HG03064 (cell line): ENCODE results near the gene FGF2.
A peak's percentile ranks its signal among the peaks of the same experiment; 100 is the strongest.
"Not testable (repeated sequence)": the region's sequence is repeated elsewhere in the genome, so short reads cannot be mapped to it uniquely, and the experiment has no call there.

Experiments used
- ATAC-seq: cut with Tn5 transposase; IDR thresholded peaks from one replicate; pipeline ENCODE4 v1.9.1; 2021; ENCODE audit warnings: low read depth; ENCODE audit not compliant: unreplicated experiment

Gene FGF2

DNA sequence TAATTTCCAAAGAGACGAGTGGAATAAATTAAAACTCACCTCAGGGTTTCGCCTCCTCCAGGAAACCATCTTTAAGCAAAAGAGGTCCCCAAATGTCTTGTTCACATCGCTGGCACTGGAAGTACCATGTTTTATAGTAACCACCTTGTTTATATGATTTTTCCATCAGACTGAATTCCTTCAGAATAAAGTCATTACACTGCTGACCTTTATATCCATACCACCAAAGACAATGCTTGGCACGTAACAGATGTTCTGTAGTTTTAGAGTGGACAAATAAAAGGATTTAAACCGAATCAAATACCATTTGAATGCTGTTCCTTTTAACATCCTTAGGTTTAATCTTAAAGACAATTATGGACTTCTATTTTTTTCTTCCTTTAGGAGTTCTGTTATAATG lies 91.1 kb downstream of the FGF2 start:
- no peak for ATAC-seq

DNA sequence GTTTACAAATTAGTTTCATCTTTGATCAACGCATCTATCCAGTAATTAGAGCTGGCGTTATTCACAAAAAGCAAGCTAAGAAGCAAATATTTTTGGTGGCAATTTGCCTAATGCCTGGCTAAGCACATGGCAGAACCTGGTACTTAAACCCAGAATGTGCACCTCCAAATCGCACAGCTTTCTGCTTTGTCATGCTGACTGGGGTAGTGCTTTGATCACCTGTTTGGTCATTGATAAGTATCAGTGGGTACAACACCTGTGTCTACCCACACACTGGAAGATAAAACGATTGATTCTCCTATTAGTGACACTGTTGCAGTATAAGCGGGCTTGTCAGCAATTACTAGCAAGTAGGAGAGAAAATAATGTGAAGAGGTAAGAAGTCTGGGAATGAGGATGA lies 93.8 kb downstream of the FGF2 start:
- ATAC-seq: no peak

DNA sequence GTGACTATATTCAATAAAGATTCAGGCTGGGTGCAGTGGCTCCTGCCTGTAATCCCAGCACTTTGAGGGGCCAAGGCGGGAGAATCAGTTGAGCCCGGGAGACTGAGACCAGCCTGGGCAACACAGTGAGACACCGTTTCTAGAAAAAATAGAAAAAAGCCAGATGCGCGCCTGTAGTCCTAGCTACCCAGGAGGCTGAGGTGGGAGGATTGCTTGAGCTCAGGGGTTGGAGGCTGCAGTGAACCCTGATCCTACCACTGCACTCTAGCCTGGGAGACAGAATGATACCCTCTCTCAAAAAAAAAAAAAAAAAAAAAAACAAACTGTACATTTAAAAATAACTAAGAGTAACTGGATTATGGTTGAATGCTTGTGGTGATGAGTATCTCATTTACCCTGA lies 94.7 kb downstream of the FGF2 start:
- ATAC-seq: no peak

DNA sequence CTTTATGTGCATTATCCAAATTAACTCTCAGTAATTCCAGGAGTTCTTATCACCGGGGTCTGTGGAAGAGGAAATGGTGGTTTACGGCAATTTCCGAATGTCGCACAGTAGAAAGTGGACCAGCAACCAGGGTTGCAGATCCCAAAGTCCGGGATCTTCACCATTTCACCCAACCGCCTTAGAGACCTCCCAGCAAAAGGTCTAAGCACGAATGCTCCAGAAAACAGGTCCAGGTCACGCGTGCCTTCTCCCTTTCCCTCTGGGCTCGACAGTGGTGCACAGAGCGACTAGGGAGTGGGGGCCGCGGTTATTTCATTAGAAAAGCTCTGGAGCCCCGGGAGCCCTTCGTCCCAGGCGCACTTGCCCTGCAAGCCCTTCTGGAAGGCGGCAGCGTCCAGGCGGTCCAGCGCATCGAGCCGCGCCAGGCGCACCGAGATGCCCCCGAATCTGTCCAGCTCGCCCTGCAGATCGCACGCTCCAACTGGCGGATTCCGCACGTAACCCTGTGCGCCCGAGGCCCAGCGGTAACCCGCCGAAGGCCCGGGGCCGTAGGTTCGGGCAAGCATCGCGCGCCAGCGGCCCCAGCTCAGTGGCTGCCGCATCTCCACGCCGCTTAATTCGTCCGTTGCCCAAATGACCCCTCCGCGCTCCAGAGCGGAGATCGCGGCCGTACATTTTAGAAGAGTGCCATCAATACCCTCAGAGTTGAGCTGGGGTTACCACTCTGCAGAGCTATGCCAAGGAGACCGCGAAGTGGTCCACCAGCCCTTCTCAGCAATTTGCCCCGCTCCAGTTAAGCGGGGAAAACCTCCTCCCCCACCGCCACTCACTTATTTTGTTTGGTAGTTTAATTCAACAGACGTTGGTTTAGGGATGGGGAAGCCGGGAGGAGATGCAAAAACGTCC lies 95.6 kb downstream of the FGF2 start, which contains the start of gene NUDT6:
TSS of gene NUDT6 (minus strand) at position 627 of the 906 bp plus-strand sequence. CDS start at position 602, 25 bp downstream.
- peak; percentile 77 for ATAC-seq

DNA sequence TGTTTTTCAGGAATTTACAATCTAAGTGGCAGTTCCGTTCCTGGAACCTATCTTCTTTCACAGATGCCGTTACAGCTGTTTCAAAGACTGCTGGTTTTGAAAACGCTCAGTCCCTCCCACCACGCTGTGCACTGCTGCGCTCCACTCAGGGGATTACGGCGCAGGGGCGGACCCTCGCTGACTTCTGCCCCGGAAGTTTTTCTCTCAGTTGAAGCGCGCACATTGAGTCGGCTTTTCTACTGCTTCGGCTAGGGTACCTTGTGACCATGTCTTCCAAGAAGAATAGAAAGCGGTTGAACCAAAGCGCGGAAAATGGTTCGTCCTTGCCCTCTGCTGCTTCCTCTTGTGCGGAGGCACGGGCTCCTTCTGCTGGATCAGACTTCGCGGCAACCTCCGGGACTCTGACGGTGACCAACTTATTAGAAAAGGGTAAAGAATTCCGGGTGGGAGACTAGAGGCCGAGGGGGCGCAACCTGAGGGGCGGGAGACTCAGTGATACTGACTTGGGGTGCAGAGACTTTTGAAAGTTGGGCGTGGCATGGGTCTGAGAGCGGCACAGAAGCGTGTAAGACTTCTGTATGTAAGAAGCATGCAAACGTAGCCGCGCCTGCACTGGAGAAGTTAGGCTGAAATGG lies 96.4 kb downstream of the FGF2 start:
- peak; percentile 97 for ATAC-seq

DNA sequence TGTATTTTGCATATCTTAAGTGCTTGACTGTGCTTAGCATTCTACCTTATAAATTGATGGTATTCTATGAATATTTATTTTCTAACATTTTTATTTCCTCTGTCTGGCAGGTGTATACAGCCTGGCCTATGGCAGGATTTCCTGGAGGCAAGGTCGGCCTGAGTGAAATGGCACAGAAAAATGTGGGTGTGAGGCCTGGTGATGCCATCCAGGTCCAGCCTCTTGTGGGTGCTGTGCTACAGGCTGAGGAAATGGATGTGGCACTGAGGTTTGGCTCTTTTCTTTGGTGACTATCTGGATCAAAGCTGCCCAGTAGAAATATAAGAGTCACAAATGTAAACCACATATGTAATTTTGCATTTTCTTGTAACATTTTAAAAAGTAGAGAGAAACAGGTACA lies 102.3 kb downstream of the FGF2 start:
- ATAC-seq: no peak

DNA sequence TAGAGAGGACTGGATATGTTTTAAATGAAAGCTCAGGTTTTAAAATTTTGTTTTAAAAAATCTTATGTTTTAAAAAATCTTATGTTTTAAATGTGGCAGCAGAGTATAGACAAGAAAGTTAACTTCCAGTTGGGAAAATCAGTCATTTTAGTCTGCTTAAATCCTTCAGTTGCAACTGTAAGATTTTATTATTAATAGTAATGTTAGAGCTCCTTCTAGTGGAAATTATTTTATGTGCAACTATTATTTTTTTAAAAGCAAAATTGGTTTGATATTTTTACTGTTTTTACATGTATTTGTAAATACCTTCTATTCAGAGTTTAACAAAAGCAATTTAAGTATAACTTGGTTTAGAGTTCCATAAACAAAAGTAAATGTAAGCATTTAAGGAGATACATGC lies 104.2 kb downstream of the FGF2 start:
- ATAC-seq: no peak

DNA sequence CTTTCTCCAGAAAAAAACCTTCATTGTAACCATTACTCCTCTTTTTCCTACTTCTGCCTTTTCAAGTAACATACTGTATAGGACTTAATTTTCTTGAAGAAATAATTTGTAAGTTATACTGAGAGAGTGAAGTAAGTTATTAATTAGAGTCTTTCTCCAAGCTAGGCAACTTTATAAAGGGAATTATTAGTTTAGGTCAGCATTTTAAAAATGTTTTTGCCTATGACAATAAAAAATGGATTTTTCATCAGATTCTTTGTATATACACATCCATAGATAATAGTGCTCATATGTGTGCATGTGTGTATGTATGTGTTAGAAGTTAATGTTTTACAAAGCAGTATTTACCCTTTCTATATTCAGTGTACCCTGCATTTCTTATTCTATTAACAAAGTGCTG lies 106.1 kb downstream of the FGF2 start:
- no peak for ATAC-seq

DNA sequence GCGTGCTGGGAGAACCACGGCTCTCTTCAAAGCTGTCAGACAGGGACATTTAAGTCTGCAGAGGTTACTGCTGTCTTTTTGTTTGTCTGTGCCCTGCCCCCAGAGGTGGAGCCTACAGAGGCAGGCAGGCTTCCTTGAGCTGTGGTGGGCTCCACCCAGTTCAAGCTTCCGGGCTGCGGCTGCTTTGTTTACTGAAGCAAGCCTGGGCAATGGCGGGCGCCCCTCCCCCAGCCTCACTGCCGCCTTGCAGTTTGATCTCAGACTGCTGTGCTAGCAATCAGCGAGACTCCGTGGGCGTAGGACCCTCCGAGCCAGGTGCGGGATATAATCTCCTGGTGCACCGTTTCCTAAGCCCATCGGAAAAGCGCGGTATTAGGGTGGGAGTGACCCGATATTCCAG lies 118.5 kb downstream of the FGF2 start:
- not testable (repeated sequence) for ATAC-seq

DNA sequence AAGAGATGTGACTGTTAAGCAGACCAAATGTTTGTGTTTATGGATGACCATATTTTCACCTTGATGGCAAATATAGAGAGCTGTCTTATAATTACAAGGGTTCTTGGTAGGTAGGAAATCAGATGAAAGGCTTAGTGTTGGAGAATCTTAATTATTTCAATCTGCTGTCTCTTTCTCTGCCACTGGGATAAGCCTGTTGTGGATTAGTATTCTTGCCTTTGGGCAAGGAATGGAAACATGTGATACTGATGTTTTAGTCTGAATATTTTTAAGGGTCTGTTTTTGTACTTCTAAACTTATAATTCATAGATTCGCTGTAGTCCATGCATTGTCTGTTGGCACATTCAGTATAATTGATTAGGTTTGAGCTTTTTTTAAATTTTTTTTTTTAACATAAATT lies 119.5 kb downstream of the FGF2 start:
- no peak for ATAC-seq
